Neural cell (in vitro differentiated cells): ENCODE measurements around the gene PARVB. TPM values are rescaled to one million over a fixed set of nuclear protein-coding genes. Genes with fewer than 3 reads are reported as not detected.

Experiments used
- H2AFZ ChIP-seq: fragments of 200-600, 300-800 bp; sonication (generic), shearing (Covaris generic); 2 replicates; pipeline ENCODE4 v1.6.0; 2014; ENCODE audit warnings: low read depth, mild to moderate bottlenecking, antibody characterized with exemption, low read length, moderate library complexity
- H3F3A ChIP-seq: fragments of 200-600 bp; shearing (Covaris generic); 2 replicates; pipeline ENCODE4 v1.6.1; 2016; ENCODE audit warnings: mild to moderate bottlenecking, moderate library complexity, mixed read lengths, antibody characterized with exemption, low read length; ENCODE audit not compliant: insufficient read depth, poor library complexity, severe bottlenecking
- H3K27ac ChIP-seq: fragments of 200-600, 300-800 bp; sonication (generic), shearing (Covaris generic); 2 replicates; pipeline ENCODE4 v1.5.1; 2014; ENCODE audit warnings: mild to moderate bottlenecking, low read length, moderate library complexity
- H3K27me3 ChIP-seq: fragments of 300-800, 200-600 bp; sonication (generic), shearing (Covaris generic); 2 replicates; pipeline ENCODE4 v1.6.0; 2014; ENCODE audit warnings: mild to moderate bottlenecking, low read depth, low read length, moderate library complexity; ENCODE audit not compliant: insufficient read depth
- H3K36me3 ChIP-seq: fragments of 300-800, 200-600 bp; sonication (generic), shearing (Covaris generic); 2 replicates; pipeline ENCODE4 v1.5.1; 2014; ENCODE audit warnings: mild to moderate bottlenecking, antibody characterized with exemption, low read length, moderate library complexity; ENCODE audit not compliant: insufficient read depth
- H3K4me2 ChIP-seq: fragments of 300-800, 200-600 bp; sonication (generic), shearing (Covaris generic); 2 replicates; pipeline ENCODE4 v1.6.0; 2014; ENCODE audit warnings: mild to moderate bottlenecking, low read length
- H3K4me3 ChIP-seq: fragments of 300-800, 200-600 bp; sonication (generic), shearing (Covaris generic); 2 replicates; pipeline ENCODE4 v1.5.1; 2014; ENCODE audit warnings: mild to moderate bottlenecking, low read length, moderate library complexity
- H3K79me2 ChIP-seq: fragments of 200-600 bp; shearing (Covaris generic); replicated peaks from 2 replicates; pipeline ENCODE4 v1.6.0; 2014; ENCODE audit warnings: mild to moderate bottlenecking, low read length, moderate library complexity; ENCODE audit not compliant: insufficient read depth
- H3K9ac ChIP-seq: fragments of 300-800, 200-600 bp; sonication (generic), shearing (Covaris generic); 2 replicates; pipeline ENCODE4 v1.6.1; 2016; ENCODE audit warnings: mild to moderate bottlenecking, low read length, mixed read lengths
- H3K9me2 ChIP-seq: fragments of 200-600 bp; shearing (Covaris generic); 2 replicates; pipeline ENCODE4 v1.6.1; 2016; ENCODE audit warnings: mild to moderate bottlenecking, low read length, mixed read lengths; ENCODE audit not compliant: insufficient read depth
- H3K9me3 ChIP-seq: fragments of 200-600, 300-800 bp; sonication (generic), shearing (Covaris generic); 2 replicates; pipeline ENCODE4 v1.6.1; 2016; ENCODE audit warnings: mild to moderate bottlenecking, mixed run types, low read length, moderate library complexity, mixed read lengths
- H4K20me1 ChIP-seq: fragments of 200-600 bp; shearing (Covaris generic); 2 replicates; pipeline ENCODE4 v1.6.1; 2016; ENCODE audit warnings: mild to moderate bottlenecking, mixed run types; ENCODE audit not compliant: insufficient read depth
- EP300 ChIP-seq: fragments of 450-650 bp; conservative IDR thresholded peaks from 2 replicates; pipeline ENCODE4 v1.6.1; 2014; ENCODE audit warnings: antibody characterized with exemption, mild to moderate bottlenecking, moderate library complexity; ENCODE audit not compliant: poor library complexity, severe bottlenecking
- EZH2 ChIP-seq: fragments of 200-600, 300-800 bp; shearing (Covaris generic), sonication (generic); IDR thresholded peaks from 2 replicates; pipeline ENCODE4 v1.6.1; 2014; ENCODE audit warnings: antibody characterized with exemption, low read length, borderline replicate concordance, mild to moderate bottlenecking; ENCODE audit not compliant: insufficient read depth, poor library complexity, severe bottlenecking
- MXI1 ChIP-seq: fragments of 450-650 bp; conservative IDR thresholded peaks from 2 replicates; pipeline ENCODE4 v1.6.1; 2014; ENCODE audit warnings: antibody characterized with exemption, mild to moderate bottlenecking; ENCODE audit not compliant: poor library complexity, severe bottlenecking
- POLR2AphosphoS5 ChIP-seq: IDR thresholded peaks from 2 replicates; pipeline ENCODE4 v1.6.1; 2012
- RAD21 ChIP-seq: fragments of 450-650 bp; conservative IDR thresholded peaks from 2 replicates; pipeline ENCODE4 v1.6.1; 2014; ENCODE audit warnings: antibody characterized with exemption, mild to moderate bottlenecking, moderate library complexity
- REST ChIP-seq: IDR thresholded peaks from 2 replicates; pipeline ENCODE4 v1.6.1; 2012; ENCODE audit warnings: borderline replicate concordance
- SMC3 ChIP-seq: fragments of 450-650 bp; conservative IDR thresholded peaks from 2 replicates; pipeline ENCODE4 v1.6.1; 2014; ENCODE audit warnings: antibody characterized with exemption, mild to moderate bottlenecking, moderate library complexity; ENCODE audit not compliant: poor library complexity
- TAF1 ChIP-seq: IDR thresholded peaks from 2 replicates; pipeline ENCODE4 v1.6.1; 2012; ENCODE audit warnings: low read depth
- polyA plus RNA-seq: library from polyadenylated mRNA; depleted of rRNA; stranded (reverse); fragments of >200 nt; gene quantifications from 2 replicates; pipeline ENCODE4 v1.2.3, GENCODE V29; 2014
- TF ChIP-seq, protein P1 (sequence below): fragments of 450-650 bp; IDR thresholded peaks from 2 replicates; pipeline ENCODE4 v1.5.1; 2014; ENCODE audit warnings: antibody characterized with exemption, mild to moderate bottlenecking, moderate library complexity; ENCODE audit not compliant: poor library complexity, severe bottlenecking

The PARVB gene
- polyA plus RNA-seq, 1 donor from 2014 or later, result 1.2 TPM

DNA sequence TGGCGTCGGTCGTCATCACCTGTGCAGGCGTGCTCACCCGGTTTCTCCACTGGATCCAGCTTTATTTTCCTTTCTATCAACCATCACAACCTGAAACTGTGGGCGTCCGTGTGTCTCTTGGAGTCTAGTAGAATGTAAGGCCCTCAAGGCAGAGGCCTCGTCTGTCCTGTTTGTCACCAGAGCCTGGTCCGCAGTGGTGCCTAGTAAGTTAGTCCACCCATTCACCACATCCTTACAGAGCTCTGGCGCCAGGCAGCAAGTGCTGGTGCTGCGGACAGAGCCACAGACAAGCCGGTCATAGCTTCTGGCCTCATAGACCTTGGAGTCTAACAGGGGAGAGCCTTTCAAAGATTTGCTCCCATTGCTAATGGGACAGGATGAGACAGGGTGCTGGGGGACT is 92.2 kb downstream of the PARVB start:
- TF ChIP-seq RAD21 (no peak), POLR2AphosphoS5 (no peak), TAF1 (no peak), EP300 (no peak), REST (no peak), SMC3 (no peak)
- TF ChIP-seq, protein P1, sequence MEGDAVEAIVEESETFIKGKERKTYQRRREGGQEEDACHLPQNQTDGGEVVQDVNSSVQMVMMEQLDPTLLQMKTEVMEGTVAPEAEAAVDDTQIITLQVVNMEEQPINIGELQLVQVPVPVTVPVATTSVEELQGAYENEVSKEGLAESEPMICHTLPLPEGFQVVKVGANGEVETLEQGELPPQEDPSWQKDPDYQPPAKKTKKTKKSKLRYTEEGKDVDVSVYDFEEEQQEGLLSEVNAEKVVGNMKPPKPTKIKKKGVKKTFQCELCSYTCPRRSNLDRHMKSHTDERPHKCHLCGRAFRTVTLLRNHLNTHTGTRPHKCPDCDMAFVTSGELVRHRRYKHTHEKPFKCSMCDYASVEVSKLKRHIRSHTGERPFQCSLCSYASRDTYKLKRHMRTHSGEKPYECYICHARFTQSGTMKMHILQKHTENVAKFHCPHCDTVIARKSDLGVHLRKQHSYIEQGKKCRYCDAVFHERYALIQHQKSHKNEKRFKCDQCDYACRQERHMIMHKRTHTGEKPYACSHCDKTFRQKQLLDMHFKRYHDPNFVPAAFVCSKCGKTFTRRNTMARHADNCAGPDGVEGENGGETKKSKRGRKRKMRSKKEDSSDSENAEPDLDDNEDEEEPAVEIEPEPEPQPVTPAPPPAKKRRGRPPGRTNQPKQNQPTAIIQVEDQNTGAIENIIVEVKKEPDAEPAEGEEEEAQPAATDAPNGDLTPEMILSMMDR, result no peak
- H2AFZ ChIP-seq, result no peak overlapping the region

DNA sequence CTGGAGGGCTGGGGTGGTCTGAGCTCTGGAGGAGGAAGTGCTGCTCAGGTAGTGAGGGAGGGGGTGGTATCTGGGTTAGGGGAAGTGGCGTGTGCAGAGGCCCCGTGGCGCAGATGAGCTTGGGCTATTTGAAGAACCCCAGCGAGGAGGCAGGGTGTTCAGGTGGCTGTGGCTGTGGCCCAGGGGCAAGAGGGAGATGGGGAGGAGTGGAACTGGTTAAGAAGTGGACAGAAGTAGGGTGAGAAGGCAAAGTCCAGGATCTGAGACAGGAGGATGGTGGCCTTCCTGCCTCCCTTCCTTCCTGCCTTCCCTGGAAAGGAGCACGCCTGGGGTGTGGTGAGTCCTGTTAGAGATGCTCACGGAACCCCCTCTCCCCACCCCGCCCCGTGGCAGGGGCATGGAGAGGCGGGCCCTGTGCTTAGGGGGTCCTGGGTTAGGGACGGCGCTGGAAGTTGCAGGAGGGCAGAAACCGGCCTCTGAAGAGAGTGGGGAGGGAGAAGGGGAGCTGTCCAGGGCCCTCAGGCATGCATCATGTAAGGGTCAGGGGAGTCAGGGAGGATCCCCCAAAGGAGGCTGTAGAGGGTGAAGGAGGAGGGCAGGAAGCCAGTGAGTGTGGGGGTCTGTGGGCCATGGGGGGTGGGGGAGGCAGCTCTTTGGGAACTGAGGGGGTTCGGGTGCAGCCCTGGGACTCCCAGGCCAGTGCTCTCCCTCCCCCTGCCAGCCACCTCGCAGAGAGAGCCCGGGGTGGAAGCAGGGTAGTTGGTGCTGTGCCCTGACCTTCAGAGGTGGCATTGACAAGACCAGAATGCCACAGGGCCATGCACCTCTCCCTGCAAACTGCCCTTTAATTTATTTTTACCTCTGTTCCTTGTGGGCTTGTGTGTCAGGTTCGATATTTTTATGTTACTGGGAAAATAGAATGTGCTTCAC is 92.9 kb downstream of the PARVB start:
- Histone ChIP-seq H3K9me2 (no peaks in the 10 kb centered on the region), H3K9me3 (peaks cover 5% of the 10 kb centered on the region), H3K4me2 (no peak overlapping the region), H4K20me1 (no peaks in the 10 kb centered on the region), H3K4me3 (no peak overlapping the region), H3K9ac (no peak overlapping the region), H3K27me3 (no peaks in the 10 kb centered on the region), H2AFZ (no peak overlapping the region), H3K36me3 (no peaks in the 10 kb centered on the region), H3F3A (no peaks in the 10 kb centered on the region), H3K27ac (no peak overlapping the region), H3K79me2 (no peaks in the 10 kb centered on the region)
- TF ChIP-seq REST (no peak), EZH2 (no peak), MXI1 (no peak), EP300 (no peak), TAF1 (no peak), RAD21 (no peak), POLR2AphosphoS5 (no peak), SMC3 (no peak)
- TF ChIP-seq, protein P1, result no peak

More for the DNA sequence above, 92.2 kb downstream of the PARVB start:
- Histone ChIP-seq H3K9ac (no peak overlapping the region), H4K20me1 (no peaks in the 10 kb centered on the region), H3K9me2 (no peaks in the 10 kb centered on the region), H3K79me2 (no peaks in the 10 kb centered on the region), H3F3A (no peaks in the 10 kb centered on the region), H3K4me2 (no peak overlapping the region), H3K27me3 (no peaks in the 10 kb centered on the region), H3K4me3 (no peak overlapping the region), H3K9me3 (peaks cover 2% of the 10 kb centered on the region), H3K27ac (no peak overlapping the region), H3K36me3 (no peaks in the 10 kb centered on the region)
